Mesendoderm (in vitro differentiated cells): ENCODE data around the gene YJEFN3.

Experiments
- DNase-seq: peaks from one replicate; pipeline ENCODE4 v3.0.0; 2013
- H2AK5ac ChIP-seq: 2 replicates; pipeline ENCODE4 v1.6.1; 2013; ENCODE audit warnings: low read length, inconsistent platforms
- H2BK120ac ChIP-seq: 2 replicates; pipeline ENCODE4 v1.6.1; 2013; ENCODE audit warnings: low read depth, mild to moderate bottlenecking, low read length, moderate library complexity, mixed read lengths
- H2BK15ac ChIP-seq: replicated peaks from 2 replicates; pipeline ENCODE4 v1.6.1; 2013; ENCODE audit warnings: low read depth, mild to moderate bottlenecking, moderate library complexity
- H2BK5ac ChIP-seq: 2 replicates; pipeline ENCODE4 v1.6.1; 2013; ENCODE audit warnings: low read length, inconsistent platforms
- H3K18ac ChIP-seq: 2 replicates; pipeline ENCODE4 v1.6.1; 2013; ENCODE audit warnings: mild to moderate bottlenecking, low read length, mixed read lengths
- H3K23ac ChIP-seq: one replicate; pipeline ENCODE4 v1.6.1; 2013; ENCODE audit warnings: low read length
- H3K27ac ChIP-seq: 2 replicates; pipeline ENCODE4 v1.5.1; 2013; ENCODE audit warnings: low read depth, mild to moderate bottlenecking, inconsistent platforms, low read length, moderate library complexity
- H3K27me3 ChIP-seq: 2 replicates; pipeline ENCODE4 v1.6.1; 2013; ENCODE audit warnings: low read length, control low read depth, mild to moderate bottlenecking, inconsistent platforms; ENCODE audit not compliant: insufficient read depth, poor library complexity
- H3K36me3 ChIP-seq: 2 replicates; pipeline ENCODE4 v1.6.1; 2013; ENCODE audit warnings: low read length, inconsistent platforms; ENCODE audit not compliant: control insufficient read depth, insufficient read depth
- H3K4ac ChIP-seq: one replicate; pipeline ENCODE4 v1.6.1; 2013; ENCODE audit warnings: low read depth, mild to moderate bottlenecking, low read length, moderate library complexity
- H3K4me1 ChIP-seq: 2 replicates; pipeline ENCODE4 v1.6.1; 2013; ENCODE audit warnings: low read depth, low read length, inconsistent platforms; ENCODE audit not compliant: control insufficient read depth
- H3K4me2 ChIP-seq: 2 replicates; pipeline ENCODE4 v1.6.1; 2013; ENCODE audit warnings: low read length
- H3K4me3 ChIP-seq: 2 replicates; pipeline ENCODE4 v1.5.1; 2013; ENCODE audit warnings: mild to moderate bottlenecking, low read length
- H3K56ac ChIP-seq: one replicate; pipeline ENCODE4 v1.6.1; 2013; ENCODE audit warnings: low read length
- H3K79me1 ChIP-seq: 2 replicates; pipeline ENCODE4 v1.6.1; 2013; ENCODE audit warnings: low read length, inconsistent platforms
- H3K79me2 ChIP-seq: 2 replicates; pipeline ENCODE4 v1.6.1; 2013; ENCODE audit warnings: mild to moderate bottlenecking, low read length; ENCODE audit not compliant: control insufficient read depth, insufficient read depth
- H3K9ac ChIP-seq: 2 replicates; pipeline ENCODE4 v1.6.1; 2013; ENCODE audit warnings: low read length, inconsistent platforms
- H4K5ac ChIP-seq: one replicate; pipeline ENCODE4 v1.6.1; 2013; ENCODE audit warnings: low read length
- H4K8ac ChIP-seq: one replicate; pipeline ENCODE4 v1.6.1; 2013; ENCODE audit warnings: low read depth, mild to moderate bottlenecking, control low read depth, low read length, moderate library complexity
- WGBS: extraction: QIAGEN DNeasy Blood & Tissue Kit; methylation state at CpG from one replicate; pipeline ENCODE4 v1.1.7; 2013; ENCODE audit warnings: low lambda C conversion rate, missing lambda C conversion rate; ENCODE audit not compliant: insufficient coverage; ENCODE audit errors: extremely low coverage; 5-methylcytosine and 5-hydroxymethylcytosine counted together

YJEFN3 gene

GRCh38 chr19:19490214-19490968 is 38.3 kb upstream of the YJEFN3 start:
- no peak overlapping the region for H4K8ac ChIP-seq
- no peak overlapping the region for H2BK15ac ChIP-seq
- H3K36me3 ChIP-seq = peaks cover 3% of the 10 kb centered on the region
- peaks cover 48% of the 10 kb centered on the region for H3K79me2 ChIP-seq
- no peak overlapping the region for H3K18ac ChIP-seq
- no peak overlapping the region for H4K5ac ChIP-seq
- peaks cover 43% of the 10 kb centered on the region for H3K79me1 ChIP-seq
- H3K9ac ChIP-seq = peak overlapping the region; percentile 49
- WGBS = no CpG with 5 or more reads among the region's 20 CpGs
- no peaks in the 10 kb centered on the region for H3K27me3 ChIP-seq
- DNase-seq = peak; percentile 89
- H2BK5ac ChIP-seq = no peak overlapping the region
- H3K4me2 ChIP-seq = no peak overlapping the region
- no peak overlapping the region for H2BK120ac ChIP-seq
- H3K4me3 ChIP-seq = no peak overlapping the region
- H3K4ac ChIP-seq = no peak overlapping the region
- H2AK5ac ChIP-seq = no peak overlapping the region
- H3K4me1 ChIP-seq = peaks cover 15% of the 10 kb centered on the region
- H3K23ac ChIP-seq = no peak overlapping the region
- H3K27ac ChIP-seq = peak overlapping the region; percentile 22
- peak overlapping the region; percentile 61 for H3K56ac ChIP-seq

GRCh38 chr19:19491321-19492025 is 37.2 kb upstream of the YJEFN3 start:
- Histone ChIP-seq H3K4me2 (no peak overlapping the region), H3K79me2 (peaks cover 38% of the 10 kb centered on the region), H3K79me1 (peaks cover 44% of the 10 kb centered on the region), H2BK120ac (no peak overlapping the region), H3K4me1 (peaks cover 15% of the 10 kb centered on the region), H3K36me3 (peaks cover 11% of the 10 kb centered on the region), H3K56ac (no peak overlapping the region), H2AK5ac (no peak overlapping the region), H3K4ac (no peak overlapping the region), H4K8ac (no peak overlapping the region), H4K5ac (no peak overlapping the region), H3K27me3 (no peaks in the 10 kb centered on the region), H3K18ac (no peak overlapping the region), H2BK15ac (no peak overlapping the region), H3K27ac (no peak overlapping the region), H2BK5ac (no peak overlapping the region), H3K4me3 (no peak overlapping the region), H3K23ac (no peak overlapping the region), H3K9ac (no peak overlapping the region)
- no CpG with 5 or more reads among the region's 15 CpGs for WGBS
- no peak for DNase-seq

- Histone ChIP-seq H4K5ac (no peak overlapping the region), H2BK5ac (no peak overlapping the region), H3K23ac (no peak overlapping the region), H3K27ac (no peak overlapping the region), H3K79me1 (peaks cover 38% of the 10 kb centered on the region), H3K18ac (no peak overlapping the region), H3K36me3 (peaks cover 11% of the 10 kb centered on the region), H3K56ac (no peak overlapping the region), H4K8ac (no peak overlapping the region), H3K4ac (no peak overlapping the region), H2BK120ac (no peak overlapping the region), H2BK15ac (no peak overlapping the region), H3K4me2 (no peak overlapping the region), H3K79me2 (peaks cover 32% of the 10 kb centered on the region), H3K4me3 (no peak overlapping the region), H3K4me1 (peaks cover 15% of the 10 kb centered on the region), H3K9ac (no peak overlapping the region), H3K27me3 (no peaks in the 10 kb centered on the region), H2AK5ac (no peak overlapping the region)
- DNase-seq = no peak
- WGBS = no CpG with 5 or more reads among the region's 21 CpGs
These were observed 36.6 kb upstream of the YJEFN3 start for GRCh38 chr19:19492026-19492610.

GRCh38 chr19:19493841-19494546 is 34.7 kb upstream of the YJEFN3 start:
- Histone ChIP-seq H3K36me3 (peaks cover 16% of the 10 kb centered on the region), H3K4me1 (peaks cover 10% of the 10 kb centered on the region), H3K4me2 (no peak overlapping the region), H3K18ac (no peak overlapping the region), H3K27me3 (no peaks in the 10 kb centered on the region), H4K8ac (no peak overlapping the region), H2BK120ac (no peak overlapping the region), H3K79me1 (peaks cover 40% of the 10 kb centered on the region), H2BK15ac (no peak overlapping the region), H3K4me3 (no peak overlapping the region), H3K9ac (no peak overlapping the region), H4K5ac (no peak overlapping the region), H2AK5ac (no peak overlapping the region), H3K79me2 (peaks cover 28% of the 10 kb centered on the region), H2BK5ac (no peak overlapping the region), H3K56ac (no peak overlapping the region), H3K23ac (no peak overlapping the region), H3K4ac (no peak overlapping the region), H3K27ac (no peak overlapping the region)
- WGBS = no CpG with 5 or more reads among the region's 15 CpGs
- DNase-seq = no peak

GRCh38 chr19:19495614-19496603 is 32.8 kb upstream of the YJEFN3 start:
- no peak overlapping the region for H2BK15ac ChIP-seq

More at GRCh38 chr19:19495614-19496603, 32.8 kb upstream of the YJEFN3 start:
- Histone ChIP-seq H3K27ac (no peak overlapping the region), H3K79me2 (peaks cover 20% of the 10 kb centered on the region), H3K27me3 (no peaks in the 10 kb centered on the region), H3K9ac (no peak overlapping the region), H4K5ac (no peak overlapping the region), H3K4ac (no peak overlapping the region), H3K4me3 (no peak overlapping the region), H2BK120ac (no peak overlapping the region), H2AK5ac (no peak overlapping the region), H3K4me1 (no peaks in the 10 kb centered on the region), H2BK5ac (no peak overlapping the region), H3K4me2 (no peak overlapping the region), H3K79me1 (peaks cover 34% of the 10 kb centered on the region), H3K36me3 (peaks cover 20% of the 10 kb centered on the region), H3K18ac (no peak overlapping the region), H4K8ac (no peak overlapping the region), H3K23ac (no peak overlapping the region), H3K56ac (no peak overlapping the region)
- DNase-seq = no peak
- WGBS = no CpG with 5 or more reads among the region's 30 CpGs
